ENCODE measurements around the gene XIST. TPM values are rescaled to one million over a fixed set of nuclear protein-coding genes. Genes with fewer than 3 reads are reported as not detected.
"Not testable (repeated sequence)": the region's sequence is repeated elsewhere in the genome, so short reads cannot be mapped to it uniquely, and the experiment has no call there.

The XIST gene
- total RNA-seq, 1 donor from 2014 or later = not detected

- DNase-seq (ENCODE audit: low read depth) = no peak
Measured at GRCh38 chrX:73840120-73840924, 12.2 kb downstream of the XIST start.

- DNase-seq (ENCODE audit: low read depth) = no peak
Measured at GRCh38 chrX:73839152-73839551, 13.4 kb downstream of the XIST start.

- DNase-seq (ENCODE audit: low read depth) = no peak
Measured at GRCh38 chrX:73838123-73838522, 14.4 kb downstream of the XIST start.

- DNase-seq (ENCODE audit: low read depth) = no peak
Measured at GRCh38 chrX:73836956-73837477, 15.5 kb downstream of the XIST start.

GRCh38 chrX:73834219-73834618 is 18.3 kb downstream of the XIST start:
- no peak for DNase-seq (ENCODE audit: low read depth)

GRCh38 chrX:73832319-73832718 is 20.2 kb downstream of the XIST start:
- no peak for DNase-seq (ENCODE audit: low read depth)

- DNase-seq (ENCODE audit: low read depth) = no peak
Measured at GRCh38 chrX:73831500-73831899, 21.0 kb downstream of the XIST start.

- DNase-seq (ENCODE audit: low read depth) = no peak
Measured at GRCh38 chrX:73830489-73831414, 21.8 kb downstream of the XIST start.

- no peak for DNase-seq (ENCODE audit: low read depth)
Measured at GRCh38 chrX:73829890-73830466, 22.5 kb downstream of the XIST start.

- no peak for DNase-seq (ENCODE audit: low read depth)
Measured at GRCh38 chrX:73828080-73828720, 24.3 kb downstream of the XIST start.

GRCh38 chrX:73827406-73827805 is 25.1 kb downstream of the XIST start:
- DNase-seq (ENCODE audit: low read depth) = no peak

GRCh38 chrX:73826996-73827395 is 25.5 kb downstream of the XIST start:
- DNase-seq (ENCODE audit: low read depth) = no peak

- no peak for DNase-seq (ENCODE audit: low read depth)
Measured at GRCh38 chrX:73825569-73825968, 26.9 kb downstream of the XIST start.

GRCh38 chrX:73823473-73824004 is 29.0 kb downstream of the XIST start:
- DNase-seq (ENCODE audit: low read depth) = no peak

GRCh38 chrX:73822775-73823174 is 29.7 kb downstream of the XIST start:
- no peak for DNase-seq (ENCODE audit: low read depth)

GRCh38 chrX:73821921-73822559 is 30.5 kb downstream of the XIST start:
- no peak for DNase-seq (ENCODE audit: low read depth)

GRCh38 chrX:73819864-73820558 is 32.5 kb downstream of the XIST start:
- not testable (repeated sequence) for DNase-seq (ENCODE audit: low read depth)

- no peak for DNase-seq (ENCODE audit: low read depth)
Measured at GRCh38 chrX:73818200-73819116, 34.1 kb downstream of the XIST start.

All from myocyte (in vitro differentiated cells).